K562 (cell line): ENCODE results near the gene CFAP157. TPM values are rescaled to one million over a fixed set of nuclear protein-coding genes. Genes with fewer than 3 reads are reported as not detected.

Source experiments
- ATAC-seq: fragments of 200-7000 bp; cut with Tn5 transposase; 3 replicates; pipeline ENCODE4 v1.9.1; 2020; ENCODE audit warnings: moderate library complexity
- BruUV-seq: library from RNA; stranded (reverse); fragments of 400-500 nt; replicated peaks from 2 replicates; lab custom pipeline; 2021; lab: Mats Ljungman, UMichigan
- CTCF ChIA-PET: fragments of 300-600 bp; formaldehyde crosslinking; extraction: SDS; loops from one replicate; lab custom pipeline; 2021; ENCODE audit warnings: low intra/inter-chr PET ratio; lab: Yijun Ruan, JAX
- POLR2A ChIA-PET: fragments of 300-600, 350-650 bp; sonication (Branson Sonifier 250); formaldehyde crosslinking; extraction: SDS; loops from one replicate; lab custom pipeline; 2021; ENCODE audit warnings: antibody characterized with exemption, inconsistent platforms; lab: Yijun Ruan, JAX
- DNase-seq, 4 experiments: peaks; one replicate each; pipeline versions ENCODE4 v3.0.0 to v3.0.0-alpha.2; 2011 to 2018; ENCODE audit warnings: low spot score in 3 of 4, mixed read lengths in 3 of 4; ENCODE audit errors: extremely low read depth in 1 of 4
- FAIRE-seq: peaks from 2 replicates; lab custom pipeline; 2011; peaks lifted over from hg19 to GRCh38; lab: Jason Lieb, UNC
- H2AFZ ChIP-seq: 2 replicates; pipeline ENCODE4 v1.6.0; 2011; ENCODE audit warnings: low read depth, low read length, control low read depth, inconsistent platforms
- H3K27ac ChIP-seq: fragments of 200-600 bp; 3 replicates; pipeline ENCODE4 v1.8.0; 2011; ENCODE audit warnings: low read depth, mild to moderate bottlenecking, control low read depth, inconsistent platforms, low read length, moderate library complexity, mixed read lengths; ENCODE audit errors: extremely low read depth
- H3K27me3 ChIP-seq, 2 experiments: fragments of 300-600 bp in 1 of 2; 2 replicates in 1 of 2; 3 replicates in 1 of 2; pipeline versions ENCODE4 v1.6.0 to v1.8.0; 2011; ENCODE audit warnings: inconsistent platforms in 2 of 2, low read length in 2 of 2, mild to moderate bottlenecking in 1 of 2, mixed read lengths in 1 of 2, moderate library complexity in 1 of 2; ENCODE audit not compliant: control insufficient read depth in 2 of 2, insufficient read depth in 2 of 2
- H3K36me3 ChIP-seq: fragments of 300-600 bp; 3 replicates; pipeline ENCODE4 v1.8.0; 2011; ENCODE audit warnings: mild to moderate bottlenecking, low read length, inconsistent platforms; ENCODE audit not compliant: control insufficient read depth, insufficient read depth
- H3K4me1 ChIP-seq, 2 experiments: fragments of 200-600 bp in 1 of 2; replicated peaks in 1 of 2; 2 replicates in 1 of 2; 3 replicates in 1 of 2; pipeline versions ENCODE4 v1.5.1 to v1.8.0; 2011; ENCODE audit warnings: inconsistent platforms in 2 of 2, low read length in 2 of 2, mild to moderate bottlenecking in 1 of 2, mixed read lengths in 1 of 2, moderate library complexity in 1 of 2; ENCODE audit not compliant: control insufficient read depth in 2 of 2, insufficient read depth in 2 of 2
- H3K4me2 ChIP-seq: 2 replicates; pipeline ENCODE4 v1.6.1; 2011; ENCODE audit warnings: low read length, control low read depth, inconsistent platforms, mixed read lengths; ENCODE audit not compliant: insufficient read depth
- H3K4me3 ChIP-seq: fragments of 200-600 bp; sonication (generic), shearing (Covaris generic); 2 replicates; pipeline ENCODE4 v1.5.1; 2016; ENCODE audit warnings: control low read depth, inconsistent platforms
- H3K79me2 ChIP-seq: fragments of 200-600 bp; 3 replicates; pipeline ENCODE4 v1.8.0; 2011; ENCODE audit warnings: low read length, inconsistent platforms; ENCODE audit not compliant: control insufficient read depth, insufficient read depth
- H3K9ac ChIP-seq, 2 experiments: 2 replicates each; pipeline versions ENCODE4 v1.6.0 to v1.6.1; 2011; ENCODE audit warnings: low read depth in 2 of 2, low read length in 2 of 2, control low read depth in 1 of 2, inconsistent platforms in 1 of 2, mild to moderate bottlenecking in 1 of 2, mixed read lengths in 1 of 2; ENCODE audit not compliant: insufficient read depth in 1 of 2
- H3K9me1 ChIP-seq: one replicate; pipeline ENCODE4 v1.6.0; 2011; ENCODE audit warnings: inconsistent platforms, mild to moderate bottlenecking, low read length, moderate library complexity; ENCODE audit not compliant: control insufficient read depth, insufficient read depth
- H3K9me3 ChIP-seq: replicated peaks from 2 replicates; pipeline ENCODE4 v1.5.1; 2011; ENCODE audit warnings: low read depth, low read length, inconsistent platforms; ENCODE audit not compliant: control insufficient read depth, insufficient read depth
- H4K20me1 ChIP-seq: replicated peaks from 2 replicates; pipeline ENCODE4 v1.6.1; 2011; ENCODE audit warnings: low read length, inconsistent platforms, mixed read lengths; ENCODE audit not compliant: control insufficient read depth, insufficient read depth
- TOE1 ChIP-seq, 2 experiments: fragments of 450-650 bp in 1 of 2; sonication (generic) in 1 of 2; formaldehyde crosslinking in 1 of 2; IDR thresholded peaks; 2 replicates each; pipeline versions ENCODE4 v1.7.1 to v1.8.0; 2016 to 2022; ENCODE audit warnings: borderline replicate concordance in 2 of 2, mild to moderate bottlenecking in 2 of 2, antibody characterized with exemption in 1 of 2, inconsistent platforms in 1 of 2, low read depth in 1 of 2, missing genetic modification reagents in 1 of 2, moderate library complexity in 1 of 2
- ZFP36 ChIP-seq: fragments of 150-350 bp; IDR thresholded peaks from 2 replicates; pipeline ENCODE4 v1.6.1; 2018; ENCODE audit warnings: low read length, low read depth; ENCODE audit not compliant: partially characterized antibody
- WGBS: fragments of 100-300 bp; shearing (Covaris generic); methylation state at CpG from one replicate; pipeline ENCODE4 v1.1.6; 2016; ENCODE audit warnings: low coverage, mixed read lengths; ENCODE audit not compliant: insufficient coverage; ENCODE audit errors: missing lambda C conversion rate; 5-methylcytosine and 5-hydroxymethylcytosine counted together
- in situ Hi-C: fragments of 300-500 bp; cut with MboI; formaldehyde crosslinking; loops from 4 replicates; pipeline ENCODE4 v1.15.0; 2018; ENCODE audit warnings: inconsistent platforms, mixed read lengths
- intact Hi-C: fragments of 100-400 bp; cut with micrococcal nuclease; formaldehyde crosslinking; loops from 2 replicates; pipeline ENCODE4 v1.14.2; 2022
- polyA plus RNA-seq, 8 experiments: library from polyadenylated mRNA; depleted of rRNA in 4 of 8; stranded (reverse) in 5 of 8; unstranded in 3 of 8; fragments of >200 nt; fragmentation: Nextera tagmentation in 2 of 8; fragmentation: Illumina TruSeq in 1 of 8; extraction: Ambion mirVana in 2 of 8; extraction: Trizol in 1 of 8; gene quantifications; 2 replicates each; pipeline versions ENCODE4 v1.2.1 to v1.2.3, GENCODE V29; 2011 to 2014; ENCODE audit warnings: inconsistent platforms in 1 of 8, missing spikeins in 1 of 8
- total RNA-seq, 7 experiments: library from RNA; depleted of rRNA in 6 of 7; stranded (reverse); fragments of >200 nt in 6 of 7; fragmentation: Illumina TruSeq in 2 of 7; extraction: Trizol in 2 of 7; gene quantifications; 2 replicates each; pipeline versions ENCODE4 v1.2.1 to v1.2.3, GENCODE V29; 2011 to 2021; ENCODE audit warnings: low replicate concordance in 1 of 7
- TF ChIP-seq, protein P1 (sequence below): sonication (generic); formaldehyde crosslinking; IDR thresholded peaks from 2 replicates; pipeline ENCODE4 v1.9.0; 2022; ENCODE audit warnings: mild to moderate bottlenecking, missing genetic modification reagents

Gene CFAP157
- total and polyA plus RNA-seq, 9 of the 15 experiments (the other 6 are each of a cell fraction or from before 2014, with no cell fraction given), result 0.03 TPM; not detected in 8

DNA sequence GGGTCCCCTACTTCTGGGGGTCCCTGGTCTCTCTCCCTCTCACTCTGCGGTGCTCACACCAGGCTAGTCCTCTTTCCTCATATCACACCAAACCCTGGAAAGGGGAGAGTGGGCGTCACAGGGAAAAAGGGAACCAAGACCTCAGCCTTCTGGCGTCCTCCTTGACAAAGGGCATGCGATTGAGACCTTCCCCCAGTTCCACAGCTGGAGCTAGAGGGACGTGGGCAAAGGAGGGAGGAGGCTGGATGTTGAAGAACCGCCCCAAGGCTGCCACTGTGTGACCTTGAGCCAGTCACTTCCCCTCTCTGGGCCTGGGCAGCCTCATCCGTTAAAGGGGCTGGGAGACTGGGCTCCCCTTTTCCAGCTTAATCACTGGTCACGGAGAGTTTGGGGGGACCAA is 46.8 kb downstream of the CFAP157 start:
- H3K27me3 ChIP-seq, result peaks cover 2 to 41% of the 10 kb centered on the region in 2 experiments; a peak in 3 of 5 replicates
- H3K9ac ChIP-seq, result no peak overlapping the region
- peaks cover 23% of the 10 kb centered on the region for H4K20me1 ChIP-seq
- no peaks in the 10 kb centered on the region for H3K9me3 ChIP-seq
- H3K4me2 ChIP-seq, result no peak overlapping the region
- 9% methylated on average over 5 of the region's 8 CpGs for WGBS
- no peak overlapping the region for H3K27ac ChIP-seq
- no peak for DNase-seq
- H2AFZ ChIP-seq, result no peak overlapping the region
- no peaks in the 10 kb centered on the region for H3K79me2 ChIP-seq
- ChIA-PET POLR2A (interaction anchor here (0.5 to 1.6 kb wide), 4 partner anchors 8 to 1255 kb away, joined by 3 to 6 read pairs (median 3); partner anchors contain the start of genes PTRH1 and TTC16), CTCF (no interaction called here)
- H3K36me3 ChIP-seq, result no peaks in the 10 kb centered on the region
- H3K4me1 ChIP-seq, result peaks cover 4 to 24% of the 10 kb centered on the region in 2 experiments; a peak in 4 of 5 replicates
- no peak for FAIRE-seq
- no peaks in the 10 kb centered on the region for H3K9me1 ChIP-seq
- in situ Hi-C loops, result loop anchor here (25.0 kb wide), 1 partner anchor 609 kb away; the partner anchor contains the start of gene URM1
- no peak for ATAC-seq
- BruUV-seq, result no TSS peak
- H3K4me3 ChIP-seq, result no peak overlapping the region
- TF ChIP-seq ZFP36 (peak; percentile 36), TOE1 (IDR thresholded peaks at IDR 0.05; ENCODE audit: borderline replicate concordance) (no peak), TOE1 (CRISPR knock-in tag; IDR thresholded peaks at IDR 0.05; ENCODE audit: borderline replicate concordance, low read depth) (no peak)
- TF ChIP-seq, protein P1, sequence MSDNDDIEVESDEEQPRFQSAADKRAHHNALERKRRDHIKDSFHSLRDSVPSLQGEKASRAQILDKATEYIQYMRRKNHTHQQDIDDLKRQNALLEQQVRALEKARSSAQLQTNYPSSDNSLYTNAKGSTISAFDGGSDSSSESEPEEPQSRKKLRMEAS (CRISPR knock-in tag), result 0 out of 2 replicates have a peak, but pooled peaks have one; percentile 14
- intact Hi-C loops, result no loop called here
